IMR-90 (cell line): ENCODE measurements around the gene ARHGAP18. TPM values are rescaled to one million over a fixed set of nuclear protein-coding genes. Genes with fewer than 3 reads are reported as not detected.

Experiments
- ATAC-seq: fragments of 200-7000 bp; cut with Tn5 transposase; 2 replicates; pipeline ENCODE4 v1.9.1; 2020; ENCODE audit warnings: low read depth, mild to moderate bottlenecking, moderate library complexity
- BruUV-seq: library from RNA; stranded (reverse); fragments of 400-500 nt; replicated peaks from 2 replicates; lab custom pipeline; 2021; lab: Mats Ljungman, UMichigan
- CTCF ChIA-PET: fragments of 300-600 bp; formaldehyde crosslinking; extraction: SDS; loops from one replicate; lab custom pipeline; 2021; ENCODE audit warnings: antibody characterized with exemption; lab: Yijun Ruan, JAX
- POLR2A ChIA-PET: fragments of 300-600 bp; sonication (Branson Sonifier 250); formaldehyde crosslinking; loops from one replicate; lab custom pipeline; 2022; ENCODE audit warnings: antibody characterized with exemption; ENCODE audit not compliant: unreplicated experiment; lab: Charles Lee
- DNase-seq: peaks from one replicate; pipeline ENCODE4 v3.0.0; 2013
- H2AFZ ChIP-seq: replicated peaks from 2 replicates; pipeline ENCODE3; 2013; ENCODE audit warnings: low read length, mild to moderate bottlenecking; ENCODE audit not compliant: poor library complexity
- H2AK5ac ChIP-seq: 2 replicates; pipeline ENCODE4 v1.6.1; 2013; ENCODE audit warnings: low read depth, low read length, inconsistent platforms
- H2AK9ac ChIP-seq: replicated peaks from 2 replicates; pipeline ENCODE3; 2013; ENCODE audit warnings: mild to moderate bottlenecking, low read depth, low read length, moderate library complexity; ENCODE audit not compliant: poor library complexity
- H2BK120ac ChIP-seq: 2 replicates; pipeline ENCODE4 v1.6.1; 2013; ENCODE audit warnings: low read depth, low read length, inconsistent platforms
- H2BK15ac ChIP-seq: 3 replicates; pipeline ENCODE4 v1.6.1; 2013; ENCODE audit warnings: low read depth, low read length, inconsistent platforms
- H2BK20ac ChIP-seq: 2 replicates; pipeline ENCODE4 v1.6.1; 2013; ENCODE audit warnings: low read depth, mild to moderate bottlenecking, inconsistent platforms, low read length, moderate library complexity
- H2BK5ac ChIP-seq: 2 replicates; pipeline ENCODE4 v1.6.1; 2013; ENCODE audit warnings: mild to moderate bottlenecking, low read depth, low read length, inconsistent platforms; ENCODE audit not compliant: poor library complexity, severe bottlenecking
- H3K14ac ChIP-seq: replicated peaks from 2 replicates; pipeline ENCODE4 v1.6.1; 2013; ENCODE audit warnings: low read depth, low read length, inconsistent platforms
- H3K18ac ChIP-seq: 2 replicates; pipeline ENCODE4 v1.6.1; 2013; ENCODE audit warnings: low read depth, low read length, control low read depth
- H3K23ac ChIP-seq: 2 replicates; pipeline ENCODE4 v1.6.1; 2013; ENCODE audit warnings: low read depth, low read length, inconsistent platforms
- H3K27ac ChIP-seq: 2 replicates; pipeline ENCODE4 v1.5.1; 2013; ENCODE audit warnings: mild to moderate bottlenecking, control low read depth, low read length; ENCODE audit not compliant: insufficient read depth
- H3K27me3 ChIP-seq: 2 replicates; pipeline ENCODE4 v1.6.1; 2013; ENCODE audit warnings: low read length; ENCODE audit not compliant: control insufficient read depth, insufficient read depth
- H3K36me3 ChIP-seq: 2 replicates; pipeline ENCODE4 v1.6.1; 2013; ENCODE audit warnings: low read length, mixed read lengths; ENCODE audit not compliant: control insufficient read depth, insufficient read depth
- H3K4ac ChIP-seq: 2 replicates; pipeline ENCODE4 v1.6.1; 2013; ENCODE audit warnings: low read depth, low read length, inconsistent platforms
- H3K4me1 ChIP-seq: 2 replicates; pipeline ENCODE4 v1.6.1; 2013; ENCODE audit warnings: low read length, mixed read lengths; ENCODE audit not compliant: control insufficient read depth, insufficient read depth
- H3K4me2 ChIP-seq: 2 replicates; pipeline ENCODE4 v1.6.1; 2013; ENCODE audit warnings: low read depth, mild to moderate bottlenecking, control low read depth, low read length, moderate library complexity
- H3K4me3 ChIP-seq: 2 replicates; pipeline ENCODE4 v1.5.1; 2013; ENCODE audit warnings: low read depth, mild to moderate bottlenecking, control low read depth, low read length, moderate library complexity; ENCODE audit not compliant: insufficient read depth
- H3K56ac ChIP-seq: 2 replicates; pipeline ENCODE4 v1.6.1; 2013; ENCODE audit warnings: low read length, inconsistent platforms; ENCODE audit not compliant: insufficient read depth; ENCODE audit errors: extremely low read depth
- H3K79me1 ChIP-seq, 2 experiments: 2 replicates each; pipeline ENCODE4 v1.6.1; 2013; ENCODE audit warnings: low read length in 2 of 2, inconsistent platforms in 1 of 2, low read depth in 1 of 2
- H3K9ac ChIP-seq: 2 replicates; pipeline ENCODE4 v1.6.1; 2013; ENCODE audit warnings: low read depth, low read length, control low read depth
- H3K9me1 ChIP-seq: 2 replicates; pipeline ENCODE4 v1.6.1; 2013; ENCODE audit warnings: low read length, inconsistent platforms; ENCODE audit not compliant: insufficient read depth
- H3K9me3 ChIP-seq: 2 replicates; pipeline ENCODE4 v1.6.1; 2013; ENCODE audit warnings: low read length; ENCODE audit not compliant: control insufficient read depth, insufficient read depth
- H4K20me1 ChIP-seq: 2 replicates; pipeline ENCODE4 v1.6.1; 2013; ENCODE audit warnings: low read length, inconsistent platforms; ENCODE audit not compliant: insufficient read depth
- H4K5ac ChIP-seq: 2 replicates; pipeline ENCODE4 v1.6.1; 2013; ENCODE audit warnings: mild to moderate bottlenecking, low read depth, low read length, control low read depth
- H4K8ac ChIP-seq, 2 experiments: 2 replicates each; pipeline ENCODE4 v1.6.1; 2013; ENCODE audit warnings: low read depth in 2 of 2, low read length in 2 of 2, control low read depth in 1 of 2, inconsistent platforms in 1 of 2
- H4K91ac ChIP-seq: 2 replicates; pipeline ENCODE4 v1.6.1; 2013; ENCODE audit warnings: low read depth, low read length, inconsistent platforms; ENCODE audit not compliant: insufficient read depth
- FOS ChIP-seq: fragments of 150-350 bp; IDR thresholded peaks from 2 replicates; pipeline ENCODE4 v1.6.1; 2016; ENCODE audit warnings: low read depth, low read length
- MAZ ChIP-seq: IDR thresholded peaks from 2 replicates; pipeline ENCODE4 v1.6.1; 2012; ENCODE audit warnings: low read depth, mild to moderate bottlenecking, low read length, improper control_type of control experiment, moderate library complexity, borderline replicate concordance
- MXI1 ChIP-seq: IDR thresholded peaks from 2 replicates; pipeline ENCODE4 v1.6.1; 2012; ENCODE audit warnings: low read depth, mild to moderate bottlenecking, low read length, moderate library complexity, borderline replicate concordance
- NFE2L2 ChIP-seq: fragments of 150-350 bp; IDR thresholded peaks from 2 replicates; pipeline ENCODE4 v1.6.1; 2016; ENCODE audit warnings: low read depth, mild to moderate bottlenecking, low read length
- RAD21 ChIP-seq: IDR thresholded peaks from 2 replicates; pipeline ENCODE4 v1.6.1; 2012; ENCODE audit warnings: low read length, improper control_type of control experiment
- RFX5 ChIP-seq: IDR thresholded peaks from 2 replicates; pipeline ENCODE4 v1.8.0; 2012; ENCODE audit warnings: low read depth, mild to moderate bottlenecking, low read length, moderate library complexity
- SMC3 ChIP-seq: fragments of 150-350 bp; IDR thresholded peaks from 2 replicates; pipeline ENCODE4 v1.6.1; 2016; ENCODE audit warnings: low read depth, mild to moderate bottlenecking, antibody characterized with exemption, low read length, moderate library complexity
- WGBS, 2 experiments: methylation state at CpG; one replicate each; pipeline versions ENCODE4 v1.1.5 to v1.1.7; 2013; ENCODE audit warnings: missing lambda C conversion rate in 2 of 2; ENCODE audit not compliant: insufficient read length in 1 of 2; ENCODE audit errors: extremely low coverage in 2 of 2; 5-methylcytosine and 5-hydroxymethylcytosine counted together
- dilution Hi-C: fragments of 300-500 bp; cut with HindIII; formaldehyde crosslinking; loops from one replicate; pipeline ENCODE4 v1.14.3; 2018; ENCODE audit warnings: low sequenced_read_pairs; ENCODE audit not compliant: unreplicated experiment
- in situ Hi-C: fragments of 300-500 bp; cut with MboI; formaldehyde crosslinking; loops from 3 replicates; pipeline ENCODE4 v1.14.3; 2019; ENCODE audit warnings: low sequenced_read_pairs, inconsistent platforms, mixed read lengths
- intact Hi-C: fragments of 100-400 bp; cut with micrococcal nuclease; formaldehyde crosslinking; loops from 2 replicates; pipeline ENCODE4 v1.10.0; 2022
- polyA plus RNA-seq, 3 experiments: library from polyadenylated mRNA; depleted of rRNA; stranded (reverse); fragments of >200 nt; gene quantifications; 2 replicates each; pipeline ENCODE4 v1.2.3, GENCODE V29; 2012; ENCODE audit warnings: low replicate concordance in 1 of 3
- total RNA-seq: library from RNA; depleted of rRNA; stranded (reverse); fragments of >200 nt; gene quantifications from 2 replicates; pipeline ENCODE4 v1.2.3, GENCODE V29; 2012

ARHGAP18 gene
- total and polyA plus RNA-seq, 2 of the 4 experiments (the other 2 are of a cell fraction), result 6.2 to 17.0 TPM

GRCh38 chr6:129701721-129702455, 8.1 kb downstream of the ARHGAP18 start:
- H3K14ac ChIP-seq, result peak overlapping the region; percentile 92
- H3K4me3 ChIP-seq, result no peak overlapping the region
- TF ChIP-seq SMC3, result no peak
- no peak for TF ChIP-seq RFX5
- no peak for TF ChIP-seq MXI1
- TF ChIP-seq FOS, result no peak
- TF ChIP-seq NFE2L2, result 0 out of 2 replicates have a peak, but pooled peaks have one; percentile 6
- TF ChIP-seq RAD21, result no peak
- no peak for TF ChIP-seq MAZ
- H3K56ac ChIP-seq, result peak overlapping the region; percentile 35; the same call in 1 of the 2 replicates
- H3K4ac ChIP-seq, result peak overlapping the region; percentile 92
- no peaks in the 10 kb centered on the region for H4K20me1 ChIP-seq
- peak overlapping the region; percentile 93 for H2BK20ac ChIP-seq
- H2AK9ac ChIP-seq, result peak overlapping the region; percentile 2
- peaks cover 10% of the 10 kb centered on the region for H3K4me1 ChIP-seq
- H2BK120ac ChIP-seq, result peak overlapping the region; percentile 92
- dilution Hi-C loops, result no loop called here
- H3K23ac ChIP-seq, result peak overlapping the region; percentile 87; the same call in 1 of the 2 replicates
- H3K27ac ChIP-seq, result peak overlapping the region; percentile 56; the same call in 1 of the 2 replicates
- peak overlapping the region; percentile 84 for H4K5ac ChIP-seq
- peak overlapping the region in 1 of 2 experiments; percentile 93; a peak in 3 of 4 replicates for H4K8ac ChIP-seq
- H3K9ac ChIP-seq, result no peak overlapping the region
- H2AK5ac ChIP-seq, result peak overlapping the region; percentile 98; the same call in 1 of the 2 replicates
- no peak overlapping the region for H2AFZ ChIP-seq
- in situ Hi-C loops, result no loop called here
- intact Hi-C loops, result no loop called here
- no peaks in the 10 kb centered on the region for H3K36me3 ChIP-seq
- peak overlapping the region; percentile 77; the same call in 2 of the 3 replicates for H2BK15ac ChIP-seq
- H3K4me2 ChIP-seq, result peak overlapping the region; percentile 81; the same call in 1 of the 2 replicates
- DNase-seq (peak; percentile 58), ATAC-seq (peak; percentile 74)
- WGBS, 2 experiments, result no CpG with 5 or more reads among the region's 4 CpGs
- H3K27me3 ChIP-seq, result no peaks in the 10 kb centered on the region
- ChIA-PET POLR2A (interaction anchor here (0.6 kb wide), 1 partner anchor 8 kb away, joined by 3 read pairs; the partner anchor contains the start of gene ARHGAP18), CTCF (no interaction called here)
- BruUV-seq, result no TSS peak
- peaks cover 7% of the 10 kb centered on the region for H3K9me1 ChIP-seq
- H3K9me3 ChIP-seq, result no peaks in the 10 kb centered on the region
- peak overlapping the region; percentile 48; the same call in 1 of the 2 replicates for H4K91ac ChIP-seq
- H3K18ac ChIP-seq, result peak overlapping the region; percentile 99; the same call in 1 of the 2 replicates
- H3K79me1 ChIP-seq, result peaks cover 31 to 55% of the 10 kb centered on the region in 2 experiments
- peak overlapping the region; percentile 97 for H2BK5ac ChIP-seq
